ENCODE measurements around the gene NEK6.

Gene NEK6

GRCh38 chr9:124363326-124364096 is 105.8 kb downstream of the NEK6 start:
- DNase-seq (ENCODE audit: low read depth), result no peak
- no peak overlapping the region for H3K4me3 ChIP-seq (replicated peaks; ENCODE audit: low read depth, low read length)
- TF ChIP-seq, protein P1, sequence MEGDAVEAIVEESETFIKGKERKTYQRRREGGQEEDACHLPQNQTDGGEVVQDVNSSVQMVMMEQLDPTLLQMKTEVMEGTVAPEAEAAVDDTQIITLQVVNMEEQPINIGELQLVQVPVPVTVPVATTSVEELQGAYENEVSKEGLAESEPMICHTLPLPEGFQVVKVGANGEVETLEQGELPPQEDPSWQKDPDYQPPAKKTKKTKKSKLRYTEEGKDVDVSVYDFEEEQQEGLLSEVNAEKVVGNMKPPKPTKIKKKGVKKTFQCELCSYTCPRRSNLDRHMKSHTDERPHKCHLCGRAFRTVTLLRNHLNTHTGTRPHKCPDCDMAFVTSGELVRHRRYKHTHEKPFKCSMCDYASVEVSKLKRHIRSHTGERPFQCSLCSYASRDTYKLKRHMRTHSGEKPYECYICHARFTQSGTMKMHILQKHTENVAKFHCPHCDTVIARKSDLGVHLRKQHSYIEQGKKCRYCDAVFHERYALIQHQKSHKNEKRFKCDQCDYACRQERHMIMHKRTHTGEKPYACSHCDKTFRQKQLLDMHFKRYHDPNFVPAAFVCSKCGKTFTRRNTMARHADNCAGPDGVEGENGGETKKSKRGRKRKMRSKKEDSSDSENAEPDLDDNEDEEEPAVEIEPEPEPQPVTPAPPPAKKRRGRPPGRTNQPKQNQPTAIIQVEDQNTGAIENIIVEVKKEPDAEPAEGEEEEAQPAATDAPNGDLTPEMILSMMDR (IDR thresholded peaks at IDR 0.05; ENCODE audit: low read length, missing control alignments), result no peak

- H3K4me3 ChIP-seq (replicated peaks; ENCODE audit: low read depth, low read length), result no peak overlapping the region
- DNase-seq (ENCODE audit: low read depth), result no peak
- TF ChIP-seq, protein P1 (IDR thresholded peaks at IDR 0.05; ENCODE audit: low read length, missing control alignments), result no peak
Measured at GRCh38 chr9:124364141-124364540, 106.4 kb downstream of the NEK6 start.

- no peak overlapping the region for H3K4me3 ChIP-seq (replicated peaks; ENCODE audit: low read depth, low read length)
- TF ChIP-seq, protein P1 (IDR thresholded peaks at IDR 0.05; ENCODE audit: low read length, missing control alignments), result no peak
- DNase-seq (ENCODE audit: low read depth), result no peak
Measured at GRCh38 chr9:124365036-124365435, 107.3 kb downstream of the NEK6 start.

- TF ChIP-seq, protein P1 (IDR thresholded peaks at IDR 0.05; ENCODE audit: low read length, missing control alignments), result no peak
- peak; percentile 49 for DNase-seq (ENCODE audit: low read depth)
Measured at GRCh38 chr9:124366476-124367220, 108.9 kb downstream of the NEK6 start.

DNA sequence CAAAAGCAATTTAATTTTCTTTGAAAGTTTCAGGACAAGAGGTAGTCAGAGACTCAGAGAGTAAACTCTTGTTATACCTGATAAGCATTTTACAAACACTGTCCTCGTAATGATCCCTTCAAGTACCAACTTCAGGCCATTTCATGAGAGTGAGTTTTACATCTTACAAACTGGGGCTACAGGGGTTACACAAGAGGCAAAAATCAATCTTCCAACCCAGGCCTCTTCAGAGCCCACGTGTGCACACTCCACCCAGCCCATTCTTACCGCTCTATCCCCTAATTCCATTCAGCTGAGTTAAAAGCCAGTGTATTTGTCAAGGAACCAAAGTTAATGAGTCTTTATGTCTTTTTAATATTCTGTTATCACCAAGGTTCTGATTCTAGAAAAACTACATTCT is 110.9 kb downstream of the NEK6 start:
- no peak overlapping the region for H3K4me3 ChIP-seq (replicated peaks; ENCODE audit: low read depth, low read length)
- DNase-seq (ENCODE audit: low read depth), result no peak
- TF ChIP-seq, protein P1 (IDR thresholded peaks at IDR 0.05; ENCODE audit: low read length, missing control alignments), result no peak

More at GRCh38 chr9:124366476-124367220, 108.9 kb downstream of the NEK6 start:
- no peak overlapping the region for H3K4me3 ChIP-seq (replicated peaks; ENCODE audit: low read depth, low read length)

- H3K4me3 ChIP-seq (replicated peaks; ENCODE audit: low read depth, low read length), result no peak overlapping the region
- TF ChIP-seq, protein P1 (IDR thresholded peaks at IDR 0.05; ENCODE audit: low read length, missing control alignments), result no peak
- no peak for DNase-seq (ENCODE audit: low read depth)
Measured at GRCh38 chr9:124369231-124369797, 111.6 kb downstream of the NEK6 start.
